GM10266 (cell line): ENCODE data around the gene HGF.

Experiments
- DNase-seq: peaks from one replicate; pipeline ENCODE4 v3.0.0; 2012; ENCODE audit errors: extremely low spot score
- TF ChIP-seq, protein P1 (sequence below): IDR thresholded peaks from 2 replicates; pipeline ENCODE4 v1.5.1; 2012; ENCODE audit warnings: mild to moderate bottlenecking, low read depth; ENCODE audit not compliant: control insufficient read depth, insufficient read depth; ENCODE audit errors: missing control alignments

The HGF gene

DNA sequence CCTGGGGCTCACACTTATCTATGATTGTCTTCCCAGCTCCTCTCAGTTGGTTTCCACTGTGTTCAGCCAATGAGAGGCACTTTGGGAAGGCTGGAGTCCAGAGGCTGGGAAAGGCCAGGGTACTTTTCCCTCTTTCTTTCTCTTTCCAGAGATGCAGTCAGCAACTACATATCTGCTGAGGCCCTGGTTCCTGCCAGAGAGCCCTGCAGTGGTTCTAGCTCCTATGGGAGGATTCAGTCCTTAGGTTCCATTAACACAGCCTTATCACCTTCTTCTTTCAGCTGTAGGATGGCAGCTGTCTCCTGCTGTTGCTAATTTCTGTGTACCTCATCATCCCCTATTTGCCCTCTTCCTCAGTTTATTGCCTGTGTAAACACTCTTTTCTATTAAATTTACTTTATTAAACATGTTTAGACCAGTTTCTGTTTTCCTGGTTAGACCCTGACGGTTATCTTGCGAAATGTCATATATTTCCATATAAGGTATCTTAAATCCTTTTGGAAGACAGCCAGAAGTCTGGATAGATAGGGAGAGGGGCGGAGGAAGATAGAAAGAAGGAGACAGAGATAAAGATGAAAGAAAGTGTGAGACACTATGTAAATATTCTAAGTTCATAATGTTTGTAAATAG lies 100.3 kb downstream of the HGF start:
- TF ChIP-seq, protein P1, sequence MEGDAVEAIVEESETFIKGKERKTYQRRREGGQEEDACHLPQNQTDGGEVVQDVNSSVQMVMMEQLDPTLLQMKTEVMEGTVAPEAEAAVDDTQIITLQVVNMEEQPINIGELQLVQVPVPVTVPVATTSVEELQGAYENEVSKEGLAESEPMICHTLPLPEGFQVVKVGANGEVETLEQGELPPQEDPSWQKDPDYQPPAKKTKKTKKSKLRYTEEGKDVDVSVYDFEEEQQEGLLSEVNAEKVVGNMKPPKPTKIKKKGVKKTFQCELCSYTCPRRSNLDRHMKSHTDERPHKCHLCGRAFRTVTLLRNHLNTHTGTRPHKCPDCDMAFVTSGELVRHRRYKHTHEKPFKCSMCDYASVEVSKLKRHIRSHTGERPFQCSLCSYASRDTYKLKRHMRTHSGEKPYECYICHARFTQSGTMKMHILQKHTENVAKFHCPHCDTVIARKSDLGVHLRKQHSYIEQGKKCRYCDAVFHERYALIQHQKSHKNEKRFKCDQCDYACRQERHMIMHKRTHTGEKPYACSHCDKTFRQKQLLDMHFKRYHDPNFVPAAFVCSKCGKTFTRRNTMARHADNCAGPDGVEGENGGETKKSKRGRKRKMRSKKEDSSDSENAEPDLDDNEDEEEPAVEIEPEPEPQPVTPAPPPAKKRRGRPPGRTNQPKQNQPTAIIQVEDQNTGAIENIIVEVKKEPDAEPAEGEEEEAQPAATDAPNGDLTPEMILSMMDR, result no peak
- DNase-seq, result no peak

DNA sequence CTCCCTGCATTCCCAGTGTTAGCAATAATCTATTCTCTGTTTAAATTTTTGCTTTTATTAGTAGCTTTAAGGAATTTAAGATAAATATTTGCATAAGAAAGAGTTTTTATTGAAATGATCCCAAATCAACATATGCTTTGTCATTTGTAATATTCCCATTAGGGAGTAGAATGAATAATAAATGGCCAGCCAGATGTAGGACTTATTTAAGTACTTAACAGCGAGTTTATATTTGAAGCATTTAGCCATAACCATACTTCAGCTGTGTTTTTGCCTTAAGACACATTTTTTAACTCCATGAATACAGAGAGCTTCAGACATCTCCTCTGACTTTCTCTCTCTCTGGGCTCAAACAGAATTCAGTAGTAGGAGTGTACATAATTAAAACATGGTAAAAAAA lies 103.6 kb downstream of the HGF start:
- no peak for DNase-seq
- TF ChIP-seq, protein P1, result no peak

DNA sequence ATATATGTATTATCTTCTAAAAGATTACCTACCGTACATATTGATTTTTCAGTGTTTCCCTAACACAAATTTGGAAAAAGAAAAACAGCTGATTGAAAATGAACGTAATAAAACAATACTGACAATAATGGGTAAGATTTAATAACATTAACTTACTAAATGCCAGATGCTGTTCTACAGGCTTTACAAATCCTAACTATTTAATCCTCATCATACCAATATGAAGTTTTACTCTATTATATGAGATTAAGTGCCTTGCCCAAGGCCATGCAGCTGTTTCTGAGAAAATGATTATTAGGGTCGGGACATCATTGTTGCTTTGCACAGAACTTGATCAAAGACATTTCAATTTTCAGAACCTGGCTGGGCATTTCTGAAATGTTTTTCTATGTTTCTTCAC lies 104.6 kb downstream of the HGF start:
- TF ChIP-seq, protein P1, result no peak
- DNase-seq, result no peak

DNA sequence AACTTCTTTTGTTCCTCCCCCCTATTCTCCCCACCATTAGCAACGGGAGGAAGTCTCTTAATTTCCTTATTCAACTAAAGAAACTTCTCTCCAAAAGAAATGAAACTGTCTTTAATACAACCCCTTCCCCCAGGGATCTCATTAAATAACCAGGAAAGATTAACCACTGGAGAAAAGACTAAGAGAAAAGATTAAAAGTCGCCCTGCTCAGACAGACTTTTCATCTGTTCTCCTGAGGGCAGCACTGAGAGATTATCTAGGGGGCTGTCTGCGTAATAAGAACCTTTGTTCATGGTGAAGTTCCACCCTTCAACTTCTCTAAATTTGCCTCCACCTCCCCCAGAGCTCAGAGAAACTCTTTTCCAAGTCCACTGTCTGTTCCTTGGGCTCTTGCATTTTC lies 105.5 kb downstream of the HGF start:
- no peak for DNase-seq
- TF ChIP-seq, protein P1, result no peak

DNA sequence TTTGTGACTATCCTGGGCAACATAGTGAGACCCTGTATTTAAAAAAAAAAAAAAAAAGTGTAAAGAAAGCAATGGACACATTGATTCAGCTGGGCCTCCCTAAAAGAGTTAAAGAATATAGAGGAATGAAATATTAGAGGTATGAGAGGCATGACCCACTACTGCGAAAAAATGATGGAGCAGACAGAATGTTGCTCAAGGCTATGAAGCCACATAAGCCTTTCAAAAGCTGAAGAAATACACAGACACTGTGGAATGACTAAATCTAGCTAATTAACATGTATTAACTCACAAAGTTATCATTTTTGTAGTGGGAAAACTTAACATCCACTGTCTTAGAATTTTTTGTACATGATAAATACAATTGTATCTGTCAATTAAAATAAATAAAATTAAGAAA lies 107.3 kb downstream of the HGF start:
- TF ChIP-seq, protein P1, result no peak
- no peak for DNase-seq

DNA sequence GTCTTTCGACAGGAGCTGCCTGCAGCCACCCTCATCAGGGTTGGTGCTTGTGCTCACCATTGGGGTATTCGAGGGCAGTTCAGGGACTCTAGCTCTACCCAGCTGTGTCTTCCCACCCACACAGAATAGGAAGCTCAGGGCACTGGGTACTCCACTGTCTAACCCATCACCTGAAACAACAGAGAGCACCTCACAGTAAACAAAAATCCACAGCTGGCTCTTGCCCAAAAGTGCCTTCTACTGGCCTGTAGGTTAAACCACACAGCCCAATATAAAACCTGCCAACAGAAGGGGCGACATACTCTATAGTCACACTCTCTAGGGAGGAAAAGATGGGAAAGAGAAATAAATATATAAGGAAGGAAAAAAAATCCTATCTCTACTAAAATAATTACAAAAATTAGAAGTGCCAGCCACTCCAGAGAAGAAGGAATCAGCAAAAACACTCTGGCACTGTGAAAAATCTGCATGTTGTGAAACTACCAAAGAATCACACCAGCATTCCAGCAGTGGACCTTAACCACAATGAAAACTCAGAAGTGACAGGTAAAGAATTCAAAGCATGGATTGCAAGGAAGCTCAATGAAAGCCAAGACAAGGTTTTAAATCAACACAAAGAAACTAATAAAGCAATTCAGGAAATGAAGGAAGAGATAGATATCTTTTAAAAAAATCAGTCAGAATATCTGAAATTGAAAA lies 110.0 kb downstream of the HGF start:
- TF ChIP-seq, protein P1, result no peak
- DNase-seq, result no peak

DNA sequence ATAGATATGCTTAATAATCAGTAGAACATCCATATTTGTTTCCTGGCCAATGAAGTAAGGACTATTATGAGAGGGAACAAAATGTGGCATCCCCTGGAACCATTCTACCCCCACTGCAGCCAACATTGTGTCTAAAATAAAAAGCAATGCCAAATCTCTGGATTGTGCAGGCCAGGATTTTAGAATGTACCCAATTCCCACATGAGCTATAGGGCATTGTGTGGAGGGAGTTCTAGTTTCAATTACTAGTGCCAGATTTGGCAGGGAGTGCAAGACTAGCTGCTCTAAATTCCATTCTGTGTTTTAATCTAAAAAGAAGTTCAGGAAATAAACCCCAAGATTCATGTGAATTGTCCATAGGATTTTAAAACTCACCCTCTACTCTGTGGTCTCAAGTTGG lies 112.3 kb downstream of the HGF start:
- no peak for DNase-seq

More for the DNA sequence above, 112.3 kb downstream of the HGF start:
- TF ChIP-seq, protein P1, result no peak
